ENCODE data around the gene CCDC97. TPM values are rescaled to one million over a fixed set of nuclear protein-coding genes. Genes with fewer than 3 reads are reported as not detected.
A peak's percentile ranks its signal among the peaks of the same experiment; 100 is the strongest.

Gene CCDC97
- total and polyA plus RNA-seq, 4 donors = 7.0 to 24.3 (median 14.8) TPM

GRCh38 chr19:41351339-41352245 lies 41.6 kb downstream of the CCDC97 start:
- no peaks in the 10 kb centered on the region for H3K4me1 ChIP-seq (ENCODE audit: control insufficient read depth in 1 of 2, insufficient read depth in 2 of 2, low read length in 2 of 2)
- DNase-seq = peak; percentile 82 to 89
- intact Hi-C loops (cut with DNase I) = loop anchor here in 1 of 2 donors (2.0 to 5.0 kb wide), 3 partner anchors 27 to 76 kb away; partner anchors contain the start of genes B3GNT8 and CCDC97

GRCh38 chr19:41352279-41352608 lies 42.3 kb downstream of the CCDC97 start:
- 0% methylated on average over 9 to 12 of the region's 12 CpGs for WGBS, 2 donors
- Histone ChIP-seq H3K27ac (ENCODE audit: low read depth in 1 of 2, low read length in 2 of 2) (no peak overlapping the region), H3K4me1 (ENCODE audit: control insufficient read depth in 1 of 2, insufficient read depth in 2 of 2, low read length in 2 of 2) (no peaks in the 10 kb centered on the region), H3K36me3 (ENCODE audit: control insufficient read depth in 1 of 2, insufficient read depth in 2 of 2, low read length in 1 of 2) (no peaks in the 10 kb centered on the region), H3K27me3 (ENCODE audit: control insufficient read depth in 1 of 2, insufficient read depth in 2 of 2, low read length in 1 of 2) (no peaks in the 10 kb centered on the region), H3K4me3 (ENCODE audit: low read length in 2 of 2) (peak overlapping the region; percentile 34 to 77), H3K9me3 (ENCODE audit: control insufficient read depth, low read length) (no peaks in the 10 kb centered on the region)
- intact Hi-C loops (cut with DNase I) = loop anchor here in 1 of 2 donors (2.0 to 5.0 kb wide), 3 partner anchors 27 to 75 kb away; partner anchors contain the start of genes B3GNT8 and CCDC97
- ATAC-seq (ENCODE audit: low FRiP score) (no peak), DNase-seq (no peak)

More at GRCh38 chr19:41351339-41352245, 41.6 kb downstream of the CCDC97 start:
- Histone ChIP-seq H3K9me3 (ENCODE audit: control insufficient read depth, low read length) (no peaks in the 10 kb centered on the region), H3K27ac (ENCODE audit: low read depth in 1 of 2, low read length in 2 of 2) (peak overlapping the region in 1 of 2 donors; percentile 29), H3K27me3 (ENCODE audit: control insufficient read depth in 1 of 2, insufficient read depth in 2 of 2, low read length in 1 of 2) (no peaks in the 10 kb centered on the region), H3K4me3 (ENCODE audit: low read length in 2 of 2) (peak overlapping the region; percentile 34 to 77), H3K36me3 (ENCODE audit: control insufficient read depth in 1 of 2, insufficient read depth in 2 of 2, low read length in 1 of 2) (no peaks in the 10 kb centered on the region)
- 0% methylated on average over 46 to 58 of the region's 58 CpGs for WGBS, 2 donors
- ATAC-seq (ENCODE audit: low FRiP score) = peak; percentile 74

- H3K27ac ChIP-seq (ENCODE audit: low read depth in 1 of 2, low read length in 2 of 2) = peak overlapping the region in 1 of 2 donors; percentile 34
- no peaks in the 10 kb centered on the region for H3K36me3 ChIP-seq (ENCODE audit: control insufficient read depth in 1 of 2, insufficient read depth in 2 of 2, low read length in 1 of 2)
- no peaks in the 10 kb centered on the region for H3K4me1 ChIP-seq (ENCODE audit: control insufficient read depth in 1 of 2, insufficient read depth in 2 of 2, low read length in 2 of 2)
- 0 to 1% methylated on average over 71 of the region's 71 CpGs for WGBS, 2 donors
- DNase-seq (peak; percentile 79 to 89), ATAC-seq (ENCODE audit: low FRiP score) (peak; percentile 13)
- H3K4me3 ChIP-seq (ENCODE audit: low read length in 2 of 2) = peak overlapping the region; percentile 34 to 77
- intact Hi-C loops (cut with DNase I) = loop anchor here in 1 of 2 donors (2.0 to 5.0 kb wide), 3 partner anchors 28 to 74 kb away; partner anchors contain the start of genes B3GNT8 and CCDC97
- H3K27me3 ChIP-seq (ENCODE audit: control insufficient read depth in 1 of 2, insufficient read depth in 2 of 2, low read length in 1 of 2) = no peaks in the 10 kb centered on the region
- no peaks in the 10 kb centered on the region for H3K9me3 ChIP-seq (ENCODE audit: control insufficient read depth, low read length)
Observed at GRCh38 chr19:41352609-41353465, 42.9 kb downstream of the CCDC97 start.

- Histone ChIP-seq H3K27ac (ENCODE audit: low read depth in 1 of 2, low read length in 2 of 2) (peak within 1 kb of the TSS in 1 of 2 donors; percentile 34), H3K36me3 (ENCODE audit: control insufficient read depth in 1 of 2, insufficient read depth in 2 of 2, low read length in 1 of 2) (no peaks in the 10 kb centered on the region), H3K9me3 (ENCODE audit: control insufficient read depth, low read length) (no peaks in the 10 kb centered on the region), H3K27me3 (ENCODE audit: control insufficient read depth in 1 of 2, insufficient read depth in 2 of 2, low read length in 1 of 2) (no peaks in the 10 kb centered on the region), H3K4me1 (ENCODE audit: control insufficient read depth in 1 of 2, insufficient read depth in 2 of 2, low read length in 2 of 2) (no peaks in the 10 kb centered on the region), H3K4me3 (ENCODE audit: low read length in 2 of 2) (peak within 1 kb of the TSS; percentile 34 to 77)
- intact Hi-C loops (cut with DNase I) = loop anchor here in 1 of 2 donors (2.0 to 5.0 kb wide), 3 partner anchors 29 to 74 kb away; partner anchors contain the start of genes B3GNT8 and CCDC97
- DNase-seq (peak; percentile 96 to 97), ATAC-seq (ENCODE audit: low FRiP score) (peak; percentile 91)
- WGBS, 2 donors = 0 to 1% methylated on average over 51 to 78 of the region's 78 CpGs
Observed at GRCh38 chr19:41353466-41354342, 43.7 kb downstream of the CCDC97 start, which contains the start of gene TGFB1. TSS of gene TGFB1 (minus strand) at chr19:41353922. CDS start at chr19:41353044, 878 bp downstream.

GRCh38 chr19:41354343-41354953 lies 44.5 kb downstream of the CCDC97 start:
- Histone ChIP-seq H3K4me3 (ENCODE audit: low read length in 2 of 2) (no peak overlapping the region), H3K36me3 (ENCODE audit: control insufficient read depth in 1 of 2, insufficient read depth in 2 of 2, low read length in 1 of 2) (no peaks in the 10 kb centered on the region), H3K4me1 (ENCODE audit: control insufficient read depth in 1 of 2, insufficient read depth in 2 of 2, low read length in 2 of 2) (no peaks in the 10 kb centered on the region), H3K27me3 (ENCODE audit: control insufficient read depth in 1 of 2, insufficient read depth in 2 of 2, low read length in 1 of 2) (no peaks in the 10 kb centered on the region), H3K9me3 (ENCODE audit: control insufficient read depth, low read length) (no peaks in the 10 kb centered on the region), H3K27ac (ENCODE audit: low read depth in 1 of 2, low read length in 2 of 2) (no peak overlapping the region)
- DNase-seq (peak; percentile 60 to 83), ATAC-seq (ENCODE audit: low FRiP score) (no peak)
- intact Hi-C loops (cut with DNase I) = loop anchor here in 1 of 2 donors (5.0 kb wide), 2 partner anchors 42 to 73 kb away; partner anchors contain the start of genes B3GNT8 and CCDC97
- 90 to 91% methylated on average over 23 of the region's 23 CpGs for WGBS, 2 donors

- no peak overlapping the region for H3K4me3 ChIP-seq (ENCODE audit: low read length in 2 of 2)
- H3K4me1 ChIP-seq (ENCODE audit: control insufficient read depth in 1 of 2, insufficient read depth in 2 of 2, low read length in 2 of 2) = no peaks in the 10 kb centered on the region
- 88 to 90% methylated on average over 1 of the region's 1 CpG for WGBS, 2 donors
- H3K9me3 ChIP-seq (ENCODE audit: control insufficient read depth, low read length) = no peaks in the 10 kb centered on the region
- intact Hi-C loops (cut with DNase I) = loop anchor here in 1 of 2 donors (5.0 kb wide), 1 partner anchor 33 kb away; no protein-coding TSS in a partner anchor
- no peak for DNase-seq
- no peaks in the 10 kb centered on the region for H3K36me3 ChIP-seq (ENCODE audit: control insufficient read depth in 1 of 2, insufficient read depth in 2 of 2, low read length in 1 of 2)
- no peak for ATAC-seq (ENCODE audit: low FRiP score)
- H3K27ac ChIP-seq (ENCODE audit: low read depth in 1 of 2, low read length in 2 of 2) = no peak overlapping the region
- no peaks in the 10 kb centered on the region for H3K27me3 ChIP-seq (ENCODE audit: control insufficient read depth in 1 of 2, insufficient read depth in 2 of 2, low read length in 1 of 2)
Observed at GRCh38 chr19:41355035-41355434, 45.1 kb downstream of the CCDC97 start.

- no peak overlapping the region for H3K27ac ChIP-seq (ENCODE audit: low read depth in 1 of 2, low read length in 2 of 2)
- no peaks in the 10 kb centered on the region for H3K27me3 ChIP-seq (ENCODE audit: control insufficient read depth in 1 of 2, insufficient read depth in 2 of 2, low read length in 1 of 2)
- intact Hi-C loops (cut with DNase I) = loop anchor here in 1 of 2 donors (5.0 kb wide), 1 partner anchor 34 kb away; no protein-coding TSS in a partner anchor
- H3K36me3 ChIP-seq (ENCODE audit: control insufficient read depth in 1 of 2, insufficient read depth in 2 of 2, low read length in 1 of 2) = no peaks in the 10 kb centered on the region
- no peak for DNase-seq
- 69 to 71% methylated on average over 3 of the region's 3 CpGs for WGBS, 2 donors
- H3K9me3 ChIP-seq (ENCODE audit: control insufficient read depth, low read length) = no peaks in the 10 kb centered on the region
- H3K4me3 ChIP-seq (ENCODE audit: low read length in 2 of 2) = no peak overlapping the region
- no peak for ATAC-seq (ENCODE audit: low FRiP score)
- H3K4me1 ChIP-seq (ENCODE audit: control insufficient read depth in 1 of 2, insufficient read depth in 2 of 2, low read length in 2 of 2) = no peaks in the 10 kb centered on the region
Observed at GRCh38 chr19:41355802-41356201, 45.8 kb downstream of the CCDC97 start.

Data from aorta (tissue), 5 donors.